GM19023 (cell line): ENCODE results near the gene GIN1.

Source experiments
- ATAC-seq: cut with Tn5 transposase; IDR thresholded peaks from one replicate; pipeline ENCODE4 v1.9.1; 2021; ENCODE audit warnings: mild to moderate bottlenecking, moderate library complexity; ENCODE audit not compliant: unreplicated experiment

The GIN1 gene

DNA sequence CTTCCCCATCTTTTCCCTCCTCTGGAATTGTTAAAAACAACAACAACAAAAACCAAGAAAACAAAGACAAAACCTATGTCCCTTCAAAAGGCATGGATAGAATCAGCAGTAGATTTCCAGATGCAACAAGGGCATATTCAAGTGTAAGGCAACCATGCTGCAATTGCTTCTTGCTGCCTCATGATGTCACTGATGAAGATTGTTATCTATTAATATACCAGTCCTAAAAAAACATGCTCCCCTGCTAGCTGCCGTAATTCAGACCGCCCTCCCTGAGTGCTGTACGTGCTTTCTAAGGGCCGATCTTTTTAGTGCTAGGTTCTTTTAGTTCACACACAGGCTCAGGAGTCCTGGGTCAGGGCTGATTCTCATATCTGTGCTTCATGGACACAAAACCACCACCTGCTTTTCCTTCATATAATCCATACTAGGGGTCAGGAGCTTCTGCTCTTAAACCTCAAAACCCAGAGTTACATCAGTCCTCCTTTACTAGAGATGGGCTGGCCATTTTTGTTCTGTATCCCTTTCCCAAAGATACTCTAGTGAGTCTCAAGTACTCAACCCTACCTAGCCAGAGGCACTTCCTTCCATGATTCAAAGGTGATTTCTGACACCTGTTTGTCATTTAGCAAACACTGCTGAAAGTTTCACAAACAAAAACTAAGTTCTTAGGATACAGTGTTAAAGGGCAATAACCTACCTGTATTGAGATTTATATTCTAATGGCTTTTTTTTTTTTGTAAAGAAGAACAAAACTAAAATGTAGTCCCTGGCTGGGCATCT, 82.1 kb downstream of the GIN1 start:
- no peak for ATAC-seq

- no peak for ATAC-seq
These were observed 83.3 kb downstream of the GIN1 start for GRCh38 chr5:103036601-103037000.
